Tibial nerve (tissue), 4 donors: Measurements from ENCODE around the gene CDK6. TPM values are rescaled to one million over a fixed set of nuclear protein-coding genes. Genes with fewer than 3 reads are reported as not detected.

Source experiments
- DNase-seq, 2 donors: peaks; one replicate each; pipeline ENCODE4 v3.0.0-alpha.2; 2019; ENCODE audit warnings: low spot score in 2 of 2
- H3K27ac ChIP-seq, 4 donors: fragments of 200-600 bp; sonication (generic) in 3 of 4; one replicate each; pipeline ENCODE4 v1.5.1; 2017 to 2019; ENCODE audit warnings: mild to moderate bottlenecking in 1 of 4
- H3K27me3 ChIP-seq, 2 donors: fragments of 200-600 bp; sonication (generic) in 1 of 2; one replicate each; pipeline versions ENCODE4 v1.5.1 to v1.6.0; 2017 to 2019
- H3K36me3 ChIP-seq, 3 donors: fragments of 200-600 bp; sonication (generic); one replicate each; pipeline ENCODE4 v1.5.1; 2018 to 2019
- H3K4me1 ChIP-seq, 4 donors: fragments of 200-600 bp; sonication (generic) in 3 of 4; one replicate each; pipeline ENCODE4 v1.5.1; 2017 to 2019
- H3K4me3 ChIP-seq, 4 donors: fragments of 200-600 bp; sonication (generic) in 3 of 4; one replicate each; pipeline ENCODE4 v1.5.1; 2017 to 2019; ENCODE audit warnings: mild to moderate bottlenecking in 1 of 4, moderate library complexity in 1 of 4
- H3K9me3 ChIP-seq, 4 donors: fragments of 200-600 bp; sonication (generic) in 3 of 4; one replicate each; pipeline ENCODE4 v1.5.1; 2017 to 2019
- CTCF ChIP-seq, 5 experiments: fragments of 200-600 bp in 3 of 5; fragments of 450-650 bp in 2 of 5; sonication (generic) in 3 of 5; IDR thresholded peaks; one replicate each; pipeline ENCODE4 v1.5.1; 2016 to 2019; ENCODE audit warnings: antibody characterized with exemption in 5 of 5, mild to moderate bottlenecking in 3 of 5, moderate library complexity in 2 of 5
- EP300 ChIP-seq, 2 donors: sonication (generic); formaldehyde crosslinking; IDR thresholded peaks; one replicate each; pipeline ENCODE4 v1.6.1; 2017; ENCODE audit warnings: antibody characterized with exemption in 2 of 2, mild to moderate bottlenecking in 1 of 2
- POLR2A ChIP-seq, 2 donors: fragments of 450-650 bp; IDR thresholded peaks; one replicate each; pipeline ENCODE4 v1.6.1; 2017; ENCODE audit warnings: antibody characterized with exemption in 2 of 2, mild to moderate bottlenecking in 2 of 2, moderate library complexity in 2 of 2
- WGBS, 2 donors: methylation state at CpG; one replicate each; pipeline ENCODE4 v1.1.5; 2018; 5-methylcytosine and 5-hydroxymethylcytosine counted together
- total RNA-seq, 4 donors: library from RNA; depleted of rRNA; stranded (reverse); fragments of >200 nt; gene quantifications; one replicate each; pipeline ENCODE4 v1.1.0, GENCODE V29; 2016

The CDK6 gene
- total RNA-seq, 4 donors from 2014 or later = 14.4 to 45.4 (median 26.6) TPM

GRCh38 chr7:92586841-92587240 is 249.5 kb downstream of the CDK6 start:
- TF ChIP-seq CTCF (IDR thresholded peaks at IDR 0.05) = no peak
- TF ChIP-seq POLR2A (IDR thresholded peaks at IDR 0.05) = no peak
- no peak for TF ChIP-seq EP300 (IDR thresholded peaks at IDR 0.05)
- DNase-seq = no peak
- H3K4me3 ChIP-seq = no peak overlapping the region
- no peaks in the 10 kb centered on the region for H3K36me3 ChIP-seq
- no peak overlapping the region for H3K27ac ChIP-seq
- no peaks in the 10 kb centered on the region for H3K27me3 ChIP-seq
- H3K9me3 ChIP-seq = no peaks in the 10 kb centered on the region
- 53 to 54% methylated on average over 4 of the region's 4 CpGs for WGBS, 2 donors
- H3K4me1 ChIP-seq = peaks cover 0 to 60% (median 28%) of the 10 kb centered on the region in 4 donors

- Histone ChIP-seq H3K4me1 (peaks cover 0 to 61% (median 28%) of the 10 kb centered on the region in 4 donors), H3K4me3 (no peak overlapping the region), H3K36me3 (no peaks in the 10 kb centered on the region), H3K9me3 (no peaks in the 10 kb centered on the region), H3K27ac (no peak overlapping the region), H3K27me3 (no peaks in the 10 kb centered on the region)
- no peak for DNase-seq
- no peak for TF ChIP-seq EP300 (IDR thresholded peaks at IDR 0.05)
- TF ChIP-seq POLR2A (IDR thresholded peaks at IDR 0.05) = no peak
- no peak for TF ChIP-seq CTCF (IDR thresholded peaks at IDR 0.05)
Measured at GRCh38 chr7:92586403-92586802, 250.0 kb downstream of the CDK6 start.

GRCh38 chr7:92584953-92585352 is 251.4 kb downstream of the CDK6 start:
- peaks cover 0 to 9% (median 0%) of the 10 kb centered on the region in 3 donors for H3K36me3 ChIP-seq
- peak overlapping the region in 1 of 4 donors; percentile 1 for H3K27ac ChIP-seq
- no peak overlapping the region for H3K4me3 ChIP-seq
- TF ChIP-seq POLR2A (IDR thresholded peaks at IDR 0.05) (no peak), EP300 (IDR thresholded peaks at IDR 0.05) (no peak), CTCF (IDR thresholded peaks at IDR 0.05) (no peak)
- H3K27me3 ChIP-seq = no peaks in the 10 kb centered on the region
- no peaks in the 10 kb centered on the region for H3K9me3 ChIP-seq
- no peak for DNase-seq
- H3K4me1 ChIP-seq = peaks cover 0 to 61% (median 26%) of the 10 kb centered on the region in 4 donors

GRCh38 chr7:92582948-92583347 is 253.4 kb downstream of the CDK6 start:
- WGBS, 2 donors = 95 to 97% methylated on average over 1 of the region's 1 CpG

GRCh38 chr7:92576296-92576695 is 260.1 kb downstream of the CDK6 start:
- Histone ChIP-seq H3K4me3 (no peak overlapping the region), H3K9me3 (no peaks in the 10 kb centered on the region), H3K4me1 (peaks cover 0 to 7% (median 0%) of the 10 kb centered on the region in 4 donors), H3K27ac (no peak overlapping the region), H3K36me3 (peaks cover 6 to 84% (median 19%) of the 10 kb centered on the region in 3 donors), H3K27me3 (no peaks in the 10 kb centered on the region)
- WGBS, 2 donors = 84 to 89% methylated on average over 3 of the region's 3 CpGs
- DNase-seq = no peak
- TF ChIP-seq EP300 (IDR thresholded peaks at IDR 0.05) (no peak), CTCF (IDR thresholded peaks at IDR 0.05) (no peak), POLR2A (IDR thresholded peaks at IDR 0.05) (no peak)

More at GRCh38 chr7:92582948-92583347, 253.4 kb downstream of the CDK6 start:
- no peak overlapping the region for H3K27ac ChIP-seq
- H3K36me3 ChIP-seq = peaks cover 0 to 29% (median 0%) of the 10 kb centered on the region in 3 donors
- no peaks in the 10 kb centered on the region for H3K9me3 ChIP-seq
- no peaks in the 10 kb centered on the region for H3K27me3 ChIP-seq
- H3K4me3 ChIP-seq = no peak overlapping the region
- H3K4me1 ChIP-seq = peaks cover 0 to 46% (median 13%) of the 10 kb centered on the region in 4 donors
- no peak for DNase-seq
- TF ChIP-seq EP300 (IDR thresholded peaks at IDR 0.05) (no peak), POLR2A (IDR thresholded peaks at IDR 0.05) (no peak), CTCF (IDR thresholded peaks at IDR 0.05) (no peak)
